ENCODE data around the gene CACNA1C.

The CACNA1C gene

GRCh38 chr12:2172491-2173214 is 119.9 kb downstream of the CACNA1C start:
- no peak for DNase-seq

- DNase-seq = no peak
These were observed 121.2 kb downstream of the CACNA1C start for GRCh38 chr12:2173971-2174370.

- no peak for DNase-seq
These were observed 124.2 kb downstream of the CACNA1C start for GRCh38 chr12:2177003-2177402.

- no peak for DNase-seq
These were observed 125.0 kb downstream of the CACNA1C start for GRCh38 chr12:2177751-2178150.

- no peak for DNase-seq
These were observed 126.3 kb downstream of the CACNA1C start for GRCh38 chr12:2179058-2179457.

- DNase-seq = no peak
These were observed 127.4 kb downstream of the CACNA1C start for GRCh38 chr12:2179953-2180736.

GRCh38 chr12:2180737-2181082 is 127.9 kb downstream of the CACNA1C start:
- no peak for DNase-seq

GRCh38 chr12:2183556-2184541 is 131.1 kb downstream of the CACNA1C start:
- DNase-seq = peak; percentile 44

GRCh38 chr12:2185751-2186341 is 133.1 kb downstream of the CACNA1C start:
- DNase-seq = no peak

- DNase-seq = no peak
These were observed 134.6 kb downstream of the CACNA1C start for GRCh38 chr12:2187195-2187945.

GRCh38 chr12:2190085-2190484 is 137.3 kb downstream of the CACNA1C start:
- DNase-seq = no peak

- DNase-seq = no peak
These were observed 138.2 kb downstream of the CACNA1C start for GRCh38 chr12:2190896-2191533.

GRCh38 chr12:2191534-2192153 is 138.9 kb downstream of the CACNA1C start:
- DNase-seq = no peak

GRCh38 chr12:2192231-2192630 is 139.4 kb downstream of the CACNA1C start:
- DNase-seq = no peak

- DNase-seq = no peak
These were observed 141.3 kb downstream of the CACNA1C start for GRCh38 chr12:2194060-2194459.

- no peak for DNase-seq
These were observed 141.8 kb downstream of the CACNA1C start for GRCh38 chr12:2194571-2194970.

GRCh38 chr12:2195085-2195484 is 142.3 kb downstream of the CACNA1C start:
- no peak for DNase-seq

GRCh38 chr12:2198005-2198501 is 145.3 kb downstream of the CACNA1C start:
- DNase-seq = no peak

- no peak for DNase-seq
These were observed 145.8 kb downstream of the CACNA1C start for GRCh38 chr12:2198542-2198941.

GRCh38 chr12:2205996-2206395 is 153.2 kb downstream of the CACNA1C start:
- no peak for DNase-seq

Measured in right hindlimb (tissue), 1 donor.